Natural killer cell (primary cell): ENCODE results near the gene EIF3K. TPM values are rescaled to one million over a fixed set of nuclear protein-coding genes. Genes with fewer than 3 reads are reported as not detected.
A peak's percentile ranks its signal among the peaks of the same experiment; 100 is the strongest.

Experiments
- ATAC-seq, 3 donors: fragments of 150-1000 bp in 2 of 3; fragments of 200-7000 bp in 1 of 3; cut with Tn5 transposase; 1 replicate in 1 of 3; 2 replicates in 2 of 3; pipeline ENCODE4 v1.10.0; 2021; ENCODE audit warnings: mild to moderate bottlenecking in 2 of 3, moderate library complexity in 2 of 3
- DNase-seq, 2 donors: peaks; one replicate each; pipeline versions ENCODE4 v3.0.0 to v3.0.0-alpha.2; 2013 to 2021; ENCODE audit warnings: mixed read lengths in 1 of 2
- H3K27ac ChIP-seq: one replicate; pipeline ENCODE4 v1.5.1; 2013; ENCODE audit warnings: mild to moderate bottlenecking, low read length
- H3K27me3 ChIP-seq: one replicate; pipeline ENCODE4 v1.6.1; 2013; ENCODE audit warnings: low read length; ENCODE audit not compliant: control insufficient read depth, insufficient read depth
- H3K36me3 ChIP-seq: one replicate; pipeline ENCODE4 v1.6.1; 2013; ENCODE audit warnings: low read length; ENCODE audit not compliant: control insufficient read depth, insufficient read depth
- H3K4me1 ChIP-seq: one replicate; pipeline ENCODE4 v1.6.1; 2013; ENCODE audit warnings: low read length; ENCODE audit not compliant: control insufficient read depth, insufficient read depth
- H3K4me3 ChIP-seq: one replicate; pipeline ENCODE4 v1.5.1; 2013; ENCODE audit warnings: low read length
- H3K9me3 ChIP-seq: one replicate; pipeline ENCODE4 v1.6.1; 2013; ENCODE audit warnings: low read length; ENCODE audit not compliant: control insufficient read depth, insufficient read depth
- H3K27ac Mint-ChIP-seq, 2 donors: one replicate each; pipeline ENCODE4 v1.8.0; 2022; ENCODE audit warnings: mild to moderate bottlenecking in 2 of 2, mixed read lengths in 2 of 2, moderate library complexity in 1 of 2
- H3K27me3 Mint-ChIP-seq, 2 donors: one replicate each; pipeline ENCODE4 v1.8.0; 2022; ENCODE audit warnings: low read depth in 2 of 2, mixed read lengths in 2 of 2
- H3K36me3 Mint-ChIP-seq: one replicate; pipeline ENCODE4 v1.8.0; 2022; ENCODE audit warnings: mixed read lengths
- H3K4me1 Mint-ChIP-seq, 2 donors: one replicate each; pipeline ENCODE4 v1.8.0; 2022; ENCODE audit warnings: mixed read lengths in 2 of 2
- H3K4me3 Mint-ChIP-seq: one replicate; pipeline ENCODE4 v1.8.0; 2022; ENCODE audit warnings: mild to moderate bottlenecking, moderate library complexity, mixed read lengths
- H3K9me3 Mint-ChIP-seq, 2 donors: one replicate each; pipeline ENCODE4 v1.8.0; 2022; ENCODE audit warnings: mixed read lengths in 2 of 2
- WGBS: methylation state at CpG from one replicate; pipeline ENCODE4 v1.1.7; 2013; ENCODE audit warnings: missing lambda C conversion rate; ENCODE audit not compliant: insufficient coverage; 5-methylcytosine and 5-hydroxymethylcytosine counted together
- intact Hi-C: fragments of 100-400 bp; cut with micrococcal nuclease; formaldehyde crosslinking; loops from one replicate; pipeline ENCODE4 v1.14.2; 2022
- total RNA-seq, 4 donors: library from RNA; stranded (reverse); fragments of 120-200 nt in 1 of 4; gene quantifications; one replicate each; pipeline versions ENCODE4 v1.2.3 to v1.2.4, GENCODE V29; 2013 to 2022
- TF ChIP-seq, protein P1 (sequence below): fragments of 200-600 bp; IDR thresholded peaks from one replicate; pipeline ENCODE4 v1.8.0; 2022; ENCODE audit warnings: antibody characterized with exemption

EIF3K gene
- total RNA-seq, 3 donors from 2014 or later (not counting 1 experiment from before 2014, with no cell fraction given): 232 to 262 (median 238) TPM

DNA sequence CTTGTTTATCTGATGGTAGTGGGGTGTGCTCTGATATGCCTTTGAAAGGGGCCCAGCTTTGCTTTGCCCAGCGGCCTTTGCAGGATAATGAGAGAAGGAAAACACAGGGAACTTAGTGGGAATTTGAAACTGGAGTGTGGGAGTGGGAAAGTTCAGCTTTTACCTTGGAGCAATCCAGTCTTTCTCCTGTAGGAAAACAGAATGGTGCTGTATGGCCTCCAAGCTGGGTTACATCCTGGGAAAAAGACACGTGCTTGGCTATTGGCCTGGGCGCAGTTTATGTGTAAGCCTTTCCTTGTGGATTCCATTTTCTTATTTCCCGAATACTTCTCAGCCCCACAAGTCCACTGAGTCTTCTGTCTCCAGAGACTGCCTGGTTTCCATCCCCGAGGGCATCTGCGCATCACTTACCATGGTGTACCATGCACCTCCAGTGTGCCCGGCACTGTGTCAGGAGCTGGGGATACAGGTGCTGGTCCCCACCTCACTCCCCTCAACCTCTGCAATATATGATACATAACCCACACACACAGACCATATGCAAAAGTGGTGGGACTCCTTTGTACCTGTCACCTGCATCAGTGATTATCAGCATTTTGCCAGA, 60.0 kb downstream of the EIF3K start:
- H3K4me3 Mint-ChIP-seq: peak overlapping the region; percentile 73
- 90% methylated on average over 7 of the region's 7 CpGs for WGBS
- no peaks in the 10 kb centered on the region for H3K27me3 Mint-ChIP-seq
- ATAC-seq (no peak), DNase-seq (no peak)
- no peaks in the 10 kb centered on the region for H3K27me3 ChIP-seq
- peaks cover 100% of the 10 kb centered on the region for H3K4me1 ChIP-seq
- intact Hi-C loops: loop anchor here (5.0 kb wide), 3 partner anchors 173 to 253 kb away; partner anchors contain the start of genes MRPS12 and SARS2
- TF ChIP-seq, protein P1, sequence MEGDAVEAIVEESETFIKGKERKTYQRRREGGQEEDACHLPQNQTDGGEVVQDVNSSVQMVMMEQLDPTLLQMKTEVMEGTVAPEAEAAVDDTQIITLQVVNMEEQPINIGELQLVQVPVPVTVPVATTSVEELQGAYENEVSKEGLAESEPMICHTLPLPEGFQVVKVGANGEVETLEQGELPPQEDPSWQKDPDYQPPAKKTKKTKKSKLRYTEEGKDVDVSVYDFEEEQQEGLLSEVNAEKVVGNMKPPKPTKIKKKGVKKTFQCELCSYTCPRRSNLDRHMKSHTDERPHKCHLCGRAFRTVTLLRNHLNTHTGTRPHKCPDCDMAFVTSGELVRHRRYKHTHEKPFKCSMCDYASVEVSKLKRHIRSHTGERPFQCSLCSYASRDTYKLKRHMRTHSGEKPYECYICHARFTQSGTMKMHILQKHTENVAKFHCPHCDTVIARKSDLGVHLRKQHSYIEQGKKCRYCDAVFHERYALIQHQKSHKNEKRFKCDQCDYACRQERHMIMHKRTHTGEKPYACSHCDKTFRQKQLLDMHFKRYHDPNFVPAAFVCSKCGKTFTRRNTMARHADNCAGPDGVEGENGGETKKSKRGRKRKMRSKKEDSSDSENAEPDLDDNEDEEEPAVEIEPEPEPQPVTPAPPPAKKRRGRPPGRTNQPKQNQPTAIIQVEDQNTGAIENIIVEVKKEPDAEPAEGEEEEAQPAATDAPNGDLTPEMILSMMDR: no peak
- H3K4me3 ChIP-seq: no peak overlapping the region
- H3K36me3 ChIP-seq: peaks cover 2% of the 10 kb centered on the region
- H3K9me3 Mint-ChIP-seq: no peaks in the 10 kb centered on the region
- no peaks in the 10 kb centered on the region for H3K9me3 ChIP-seq
- H3K4me1 Mint-ChIP-seq: peaks cover 96 to 98% of the 10 kb centered on the region in 2 donors
- H3K36me3 Mint-ChIP-seq: no peaks in the 10 kb centered on the region
- peak overlapping the region; percentile 96 for H3K27ac ChIP-seq
- H3K27ac Mint-ChIP-seq: peak overlapping the region; percentile 98 to 100

DNA sequence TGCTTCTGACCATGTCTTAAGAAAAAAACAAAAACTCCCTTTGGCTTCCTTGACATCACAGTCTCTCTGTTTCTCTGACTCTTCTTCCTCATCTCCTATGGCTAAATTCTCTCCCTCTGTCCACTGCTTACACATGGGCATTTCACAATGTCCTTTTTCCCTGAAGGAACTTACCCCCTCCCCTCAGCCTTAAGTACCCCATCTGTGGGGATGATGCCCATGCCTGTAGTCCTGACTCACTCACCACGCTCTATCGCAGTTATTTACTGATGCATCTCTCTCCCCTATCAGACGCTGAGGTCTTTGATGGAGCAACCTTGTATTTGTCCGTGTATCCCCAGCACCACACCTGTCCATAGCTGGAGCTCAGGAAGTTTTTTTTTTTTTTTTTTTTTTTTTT, 60.9 kb downstream of the EIF3K start:
- H3K9me3 Mint-ChIP-seq: no peaks in the 10 kb centered on the region
- Histone ChIP-seq H3K27ac (peak overlapping the region; percentile 96), H3K4me3 (no peak overlapping the region), H3K27me3 (no peaks in the 10 kb centered on the region), H3K36me3 (peaks cover 2% of the 10 kb centered on the region), H3K9me3 (no peaks in the 10 kb centered on the region), H3K4me1 (peaks cover 100% of the 10 kb centered on the region)
- ATAC-seq: peak in 1 of 3 donors; percentile 4
- H3K4me1 Mint-ChIP-seq: peaks cover 92 to 98% of the 10 kb centered on the region in 2 donors
- DNase-seq: no peak
- H3K36me3 Mint-ChIP-seq: no peaks in the 10 kb centered on the region
- 55% methylated on average over 4 of the region's 4 CpGs for WGBS
- no peaks in the 10 kb centered on the region for H3K27me3 Mint-ChIP-seq
- peak overlapping the region; percentile 98 to 100 for H3K27ac Mint-ChIP-seq
- intact Hi-C loops: loop anchor here (2.0 to 5.0 kb wide), 5 partner anchors 33 to 252 kb away; partner anchors contain the start of genes ACTN4, MRPS12 and SARS2
- TF ChIP-seq, protein P1: no peak
- peak overlapping the region; percentile 73 for H3K4me3 Mint-ChIP-seq

DNA sequence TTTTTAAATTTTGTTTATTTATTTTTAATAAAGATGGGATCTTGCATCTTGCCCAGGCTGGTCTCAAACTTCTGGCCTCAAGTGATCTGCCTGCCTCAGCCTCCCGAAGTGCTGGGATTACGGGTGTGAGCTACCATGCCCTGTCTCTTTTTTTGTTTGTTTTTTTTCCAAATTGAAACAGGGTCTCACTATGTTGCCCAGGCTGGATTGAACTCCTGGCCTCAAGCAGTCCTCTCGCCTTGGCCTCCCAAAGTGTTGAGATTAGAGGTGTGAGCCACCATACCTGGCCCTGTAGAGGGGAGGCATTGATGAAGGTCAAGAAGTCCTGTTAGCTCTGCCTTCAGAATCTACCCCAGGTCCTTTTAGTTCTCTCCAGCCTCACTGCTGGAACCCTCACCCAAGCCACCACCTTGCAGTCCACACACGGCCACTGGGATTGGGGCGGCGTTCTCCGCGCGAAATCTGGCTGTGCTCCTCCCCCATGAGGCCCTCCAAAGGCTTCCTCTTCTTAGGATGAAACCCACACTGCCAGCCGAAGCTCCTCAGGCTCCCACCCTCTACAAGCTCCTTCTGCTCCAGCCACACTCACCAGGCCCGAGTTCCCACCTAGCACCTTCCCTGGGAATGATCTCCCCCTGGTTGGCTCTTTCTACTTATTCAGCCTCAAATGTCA, 63.3 kb downstream of the EIF3K start:
- no peaks in the 10 kb centered on the region for H3K27me3 ChIP-seq
- Mint-ChIP-seq H3K27me3 (no peaks in the 10 kb centered on the region), H3K36me3 (no peaks in the 10 kb centered on the region), H3K9me3 (no peaks in the 10 kb centered on the region), H3K27ac (peak overlapping the region; percentile 98 to 100), H3K4me3 (peak overlapping the region; percentile 47), H3K4me1 (peaks cover 88 to 95% of the 10 kb centered on the region in 2 donors)
- DNase-seq (no peak), ATAC-seq (no peak)
- no peaks in the 10 kb centered on the region for H3K9me3 ChIP-seq
- no peak overlapping the region for H3K4me3 ChIP-seq
- intact Hi-C loops: loop anchor here (5.0 kb wide), 1 partner anchor 35 kb away; the partner anchor contains the start of gene ACTN4
- H3K4me1 ChIP-seq: peaks cover 100% of the 10 kb centered on the region
- H3K36me3 ChIP-seq: peaks cover 2% of the 10 kb centered on the region
- TF ChIP-seq, protein P1: no peak
- peak overlapping the region; percentile 96 for H3K27ac ChIP-seq
- 92% methylated on average over 11 of the region's 11 CpGs for WGBS
